ENCODE data around the gene CCL20.

DNA sequence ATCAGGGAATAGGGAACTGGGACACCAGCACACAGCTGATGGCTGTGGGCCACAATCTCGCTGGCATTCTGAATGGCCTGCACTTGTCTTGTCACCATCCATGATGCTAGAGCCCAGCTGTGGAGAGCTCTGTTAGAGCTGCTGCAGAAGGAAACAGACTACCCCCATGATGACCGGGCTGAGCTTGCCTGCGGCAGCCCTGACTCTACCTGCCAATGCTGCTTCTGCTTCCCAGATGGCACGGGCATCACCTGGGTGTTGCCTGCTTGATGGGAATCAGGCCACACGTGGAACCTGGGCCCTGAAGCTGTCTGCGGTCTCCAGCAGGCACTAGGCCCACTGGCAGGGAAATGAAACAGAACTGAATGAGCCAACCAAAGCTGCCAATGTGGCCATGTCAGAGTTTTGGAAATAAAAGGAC, 46.6 kb downstream of the CCL20 start:
- TF ChIP-seq POLR2A (IDR thresholded peaks at IDR 0.05; ENCODE audit: low read depth, low read length) (no peak), TAF1 (IDR thresholded peaks at IDR 0.05; ENCODE audit: borderline replicate concordance, low read depth, low read length) (no peak), POLR2AphosphoS5 (IDR thresholded peaks at IDR 0.05; ENCODE audit: low read depth, low read length) (no peak)

Data from GM12892 (cell line).